HepG2 (cell line): ENCODE measurements around the gene NPNT. TPM values are rescaled to one million over a fixed set of nuclear protein-coding genes. Genes with fewer than 3 reads are reported as not detected.

Experiments
- AGO1 ChIP-seq: fragments of 200-400 bp; formaldehyde crosslinking; IDR thresholded peaks from 2 replicates; pipeline ENCODE4 v1.6.1; 2017; ENCODE audit warnings: mild to moderate bottlenecking, low read depth, low read length, moderate library complexity; ENCODE audit not compliant: poor library complexity, severe bottlenecking
- AGO2 ChIP-seq: fragments of 200-400 bp; formaldehyde crosslinking; optimal IDR thresholded peaks from 2 replicates; pipeline ENCODE3; 2017; ENCODE audit warnings: mild to moderate bottlenecking, low read depth, low read length, moderate library complexity
- BATF2 ChIP-seq: sonication (generic); formaldehyde crosslinking; IDR thresholded peaks from 2 replicates; pipeline ENCODE4 v1.8.0; 2022; ENCODE audit warnings: mild to moderate bottlenecking, missing genetic modification reagents, moderate library complexity
- DMTF1 ChIP-seq: sonication (generic); formaldehyde crosslinking; IDR thresholded peaks from 2 replicates; pipeline ENCODE4 v1.4.0; 2020; ENCODE audit warnings: mild to moderate bottlenecking, missing genetic modification reagents
- FOXK1 ChIP-seq: sonication (generic); formaldehyde crosslinking; IDR thresholded peaks from 2 replicates; pipeline ENCODE4 v1.4.0; 2020; ENCODE audit warnings: low read depth, missing genetic modification reagents, borderline replicate concordance
- KLF16 ChIP-seq, 2 experiments: sonication (generic) in 1 of 2; formaldehyde crosslinking in 1 of 2; IDR thresholded peaks; 2 replicates each; pipeline versions ENCODE4 v1.6.1 to v1.8.0; 2016 to 2023; ENCODE audit warnings: missing genetic modification reagents in 2 of 2, missing compliant biosample characterization in 1 of 2
- PBX2 ChIP-seq: IDR thresholded peaks from 2 replicates; pipeline ENCODE4 v1.6.1; 2016; ENCODE audit warnings: control low read depth
- SOX13 ChIP-seq, 3 experiments: fragments of 450-650 bp in 1 of 3; sonication (generic) in 1 of 3; formaldehyde crosslinking in 1 of 3; IDR thresholded peaks in 2 of 3; conservative IDR thresholded peaks in 1 of 3; 2 replicates each; pipeline versions ENCODE4 v1.5.0 to v1.6.1; 2016 to 2020; ENCODE audit warnings: antibody characterized with exemption in 1 of 3, mild to moderate bottlenecking in 1 of 3, missing compliant biosample characterization in 1 of 3, missing genetic modification reagents in 1 of 3, moderate library complexity in 1 of 3
- SRSF1 ChIP-seq: fragments of 200-400 bp; formaldehyde crosslinking; optimal IDR thresholded peaks from 2 replicates; pipeline ENCODE3; 2017; ENCODE audit warnings: mild to moderate bottlenecking, low read depth, low read length, moderate library complexity
- TGIF2 ChIP-seq: IDR thresholded peaks from 2 replicates; pipeline ENCODE4 v1.6.1; 2016; ENCODE audit warnings: control low read depth, missing compliant biosample characterization
- TIGD3 ChIP-seq: sonication (generic); formaldehyde crosslinking; IDR thresholded peaks from 2 replicates; pipeline ENCODE4 v1.5.1; 2020; ENCODE audit warnings: mild to moderate bottlenecking, missing genetic modification reagents, borderline replicate concordance
- ZEB1 ChIP-seq: IDR thresholded peaks from 2 replicates; pipeline ENCODE4 v1.6.1; 2012; ENCODE audit warnings: mild to moderate bottlenecking, low read depth, inconsistent platforms; ENCODE audit not compliant: insufficient replicate concordance
- ZKSCAN1 ChIP-seq: fragments of 150-350 bp; IDR thresholded peaks from 2 replicates; pipeline ENCODE4 v1.6.1; 2014; ENCODE audit warnings: low read length
- ZNF101 ChIP-seq: sonication (generic); formaldehyde crosslinking; IDR thresholded peaks from 2 replicates; pipeline ENCODE4 v1.4.0; 2020; ENCODE audit warnings: mild to moderate bottlenecking, low read depth, missing genetic modification reagents, borderline replicate concordance
- ZNF180 ChIP-seq: sonication (generic); formaldehyde crosslinking; IDR thresholded peaks from 2 replicates; pipeline ENCODE4 v1.4.0; 2020; ENCODE audit warnings: low read depth, missing genetic modification reagents, borderline replicate concordance
- ZNF431 ChIP-seq: sonication (generic); formaldehyde crosslinking; IDR thresholded peaks from 2 replicates; pipeline ENCODE4 v1.9.0; 2022; ENCODE audit warnings: missing genetic modification reagents, low read depth, mild to moderate bottlenecking, borderline replicate concordance
- polyA plus RNA-seq, 8 experiments: library from polyadenylated mRNA; depleted of rRNA in 3 of 8; stranded (reverse) in 7 of 8; unstranded in 1 of 8; fragments of >200 nt; fragmentation: Illumina TruSeq in 4 of 8; extraction: Trizol in 4 of 8; gene quantifications; 2 replicates each; pipeline versions ENCODE4 v1.2.1 to v1.2.3, GENCODE V29; 2011 to 2016; ENCODE audit warnings: low read depth in 4 of 8, missing spikeins in 1 of 8, mixed read lengths in 1 of 8; ENCODE audit not compliant: insufficient read depth in 1 of 8
- total RNA-seq, 5 experiments: library from RNA; depleted of rRNA; stranded (reverse); fragments of >200 nt; fragmentation: Illumina TruSeq; extraction: Trizol; gene quantifications; 2 replicates each; pipeline ENCODE4 v1.2.3, GENCODE V29; 2016; ENCODE audit warnings: low read depth in 1 of 5
- TF ChIP-seq, protein P1 (sequence below): sonication (generic); formaldehyde crosslinking; IDR thresholded peaks from 2 replicates; pipeline ENCODE4 v1.8.1; 2023; ENCODE audit warnings: mild to moderate bottlenecking, missing genetic modification reagents

Gene NPNT
- total and polyA plus RNA-seq, 2 of the 13 experiments (the other 11 are each of a cell fraction or from before 2014, with no cell fraction given): 1.1 to 19.1 TPM

DNA sequence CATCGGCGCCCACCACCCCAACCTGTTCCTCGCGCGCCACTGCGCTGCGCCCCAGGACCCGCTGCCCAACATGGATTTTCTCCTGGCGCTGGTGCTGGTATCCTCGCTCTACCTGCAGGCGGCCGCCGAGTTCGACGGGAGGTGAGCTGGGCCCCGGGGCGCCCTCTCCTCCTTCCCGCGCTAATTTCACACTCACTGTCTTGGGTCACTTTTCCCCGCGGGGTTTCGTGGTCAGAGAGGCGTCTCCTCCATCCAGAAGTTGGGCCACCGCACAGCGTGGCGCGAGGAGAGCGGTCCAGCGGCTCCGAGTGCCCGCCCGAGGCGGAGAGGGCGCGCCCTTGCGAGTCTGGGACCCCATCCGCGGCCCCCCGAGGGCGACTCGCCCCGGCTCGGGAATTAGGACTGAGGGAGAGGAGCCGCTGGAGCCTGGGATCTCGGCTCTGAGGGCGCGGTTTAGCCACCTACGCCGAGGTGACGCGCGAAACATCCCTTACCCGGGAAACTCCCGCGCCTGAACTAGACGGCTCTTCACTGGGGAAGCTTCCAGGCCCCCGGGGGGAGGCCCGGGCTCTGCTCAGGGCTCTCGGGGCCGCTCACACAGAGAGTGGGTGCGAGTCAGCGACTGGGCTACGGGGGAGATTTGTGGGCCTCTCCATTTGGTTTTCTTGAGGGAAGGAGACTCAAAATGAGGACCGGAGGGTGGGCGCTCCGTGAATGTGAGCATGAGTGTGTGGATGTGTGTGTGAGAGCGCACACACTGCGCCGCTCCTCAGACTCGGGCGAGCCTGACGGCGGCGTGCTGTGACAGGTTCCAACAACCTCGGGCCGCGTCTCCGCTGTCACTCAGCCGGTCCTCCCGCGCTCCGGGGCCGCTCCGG, 551 bp downstream of the NPNT start (continued):
- peak; percentile 38 for TF ChIP-seq AGO2
- TF ChIP-seq, protein P1, sequence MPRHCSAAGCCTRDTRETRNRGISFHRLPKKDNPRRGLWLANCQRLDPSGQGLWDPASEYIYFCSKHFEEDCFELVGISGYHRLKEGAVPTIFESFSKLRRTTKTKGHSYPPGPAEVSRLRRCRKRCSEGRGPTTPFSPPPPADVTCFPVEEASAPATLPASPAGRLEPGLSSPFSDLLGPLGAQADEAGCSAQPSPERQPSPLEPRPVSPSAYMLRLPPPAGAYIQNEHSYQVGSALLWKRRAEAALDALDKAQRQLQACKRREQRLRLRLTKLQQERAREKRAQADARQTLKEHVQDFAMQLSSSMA (CRISPR knock-in tag): no peak
- TF ChIP-seq SRSF1: peak; percentile 64
- TF ChIP-seq TGIF2 (CRISPR knock-in tag): 0 out of 2 replicates have a peak, but pooled peaks have one; percentile 61
- TF ChIP-seq ZKSCAN1: no peak
- no peak for TF ChIP-seq ZEB1
- no peak for TF ChIP-seq TIGD3 (CRISPR knock-in tag)
- TF ChIP-seq SOX13 (IDR thresholded peaks at IDR 0.05): no peak
- no peak for TF ChIP-seq SOX13 (CRISPR knock-in tag; conservative IDR thresholded peaks at IDR 0.05 in 1 of 2, IDR thresholded peaks at IDR 0.05 in 1 of 2)
- no peak for TF ChIP-seq KLF16 (CRISPR knock-in tag; IDR thresholded peaks at IDR 0.05)
- TF ChIP-seq ZNF431 (CRISPR knock-in tag): no peak
- no peak for TF ChIP-seq FOXK1 (CRISPR knock-in tag)
- TF ChIP-seq DMTF1 (CRISPR knock-in tag): no peak
- TF ChIP-seq AGO1: no peak
- no peak for TF ChIP-seq ZNF180 (CRISPR knock-in tag)
- peak; percentile 23; the same call in 1 of the 2 replicates for TF ChIP-seq PBX2 (CRISPR knock-in tag)
- TF ChIP-seq BATF2 (CRISPR knock-in tag): no peak
- no peak for TF ChIP-seq ZNF101 (CRISPR knock-in tag)
